ENCODE data around the gene WIPF2.

Gene WIPF2

GRCh38 chr17:40218740-40219593 lies at the start of gene WIPF2:
WIPF2 (plus strand) TSS chr17:40219304; CDS start chr17:40256460, 37,156 bp downstream.
- peak within 1 kb of the TSS; percentile 71 for H3K27ac ChIP-seq
- DNase-seq (ENCODE audit: low read depth, low spot score): peak; percentile 69

DNA sequence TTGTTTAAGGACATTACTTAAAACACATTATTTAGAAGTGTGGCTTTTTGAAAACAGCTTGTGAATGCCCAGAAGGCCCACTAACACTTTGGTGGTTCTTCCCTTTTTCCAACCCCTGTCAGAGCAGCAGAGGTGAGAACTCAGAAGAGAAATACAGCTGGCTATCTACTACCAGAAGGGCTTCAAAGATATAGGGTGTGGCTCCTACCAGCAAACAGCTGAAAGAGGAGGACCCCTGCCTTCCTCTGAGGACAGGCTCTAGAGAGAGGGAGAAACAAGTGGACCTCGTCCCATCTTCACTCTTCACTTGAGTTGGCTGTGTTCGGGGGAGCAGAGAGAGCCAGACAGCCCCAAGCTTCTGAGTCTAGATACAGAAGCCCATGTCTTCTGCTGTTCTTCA lies 48.8 kb upstream of the WIPF2 start:
- H3K27ac ChIP-seq: no peak overlapping the region
- no peak for DNase-seq (ENCODE audit: low read depth, low spot score)

- DNase-seq (ENCODE audit: low read depth, low spot score): no peak
- no peak overlapping the region for H3K27ac ChIP-seq
These were observed 47.4 kb upstream of the WIPF2 start for GRCh38 chr17:40171750-40172149.

DNA sequence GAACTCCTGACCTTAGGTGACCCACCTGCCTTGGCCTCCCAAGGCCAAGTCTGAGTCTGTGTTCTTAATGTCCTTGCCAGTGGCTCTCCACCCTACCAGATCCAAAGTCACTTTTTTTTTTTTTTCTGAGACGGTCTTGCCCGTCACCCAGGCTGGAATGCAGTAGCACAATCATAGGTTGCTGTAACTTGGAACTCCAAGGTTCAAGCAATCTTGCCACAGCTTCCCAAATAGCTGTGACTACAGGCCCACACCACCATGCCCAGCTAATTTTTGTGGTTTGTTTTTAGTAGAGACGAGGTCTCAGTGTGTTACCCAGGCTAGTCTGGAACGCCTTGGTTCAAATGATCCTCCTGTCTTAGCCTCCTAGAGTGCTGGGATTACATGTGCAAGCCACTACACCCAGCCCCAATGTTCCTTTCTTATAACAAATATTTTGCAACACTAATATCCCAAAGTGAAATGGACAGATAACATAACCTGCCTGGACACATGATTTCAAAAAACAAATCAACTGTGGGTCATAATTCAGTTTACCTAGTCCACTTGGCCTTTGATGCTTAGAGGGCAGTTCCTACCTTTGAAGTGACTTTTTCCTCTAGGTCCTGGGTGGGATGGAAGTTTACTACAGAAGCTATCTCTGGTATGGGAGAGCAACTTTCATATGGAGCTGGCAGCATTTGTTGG lies 45.9 kb upstream of the WIPF2 start:
- no peak overlapping the region for H3K27ac ChIP-seq
- no peak for DNase-seq (ENCODE audit: low read depth, low spot score)

DNA sequence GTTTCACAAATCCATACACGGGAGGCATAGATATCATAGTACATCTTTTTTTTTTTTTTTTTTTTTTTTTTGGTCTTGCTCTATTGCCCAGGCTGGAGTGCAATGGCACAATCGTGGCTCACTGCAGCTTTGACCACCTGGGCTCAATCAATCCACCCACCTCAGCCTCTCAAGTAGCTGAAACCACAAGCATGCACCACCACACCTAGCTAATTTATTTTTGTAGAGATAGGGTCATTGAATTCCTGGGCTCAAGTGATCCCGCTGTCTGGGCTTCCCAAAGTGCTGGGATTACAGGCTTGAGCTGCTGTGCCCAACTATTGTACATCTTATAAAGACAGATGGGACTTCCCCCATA lies 45.3 kb upstream of the WIPF2 start:
- no peak for DNase-seq (ENCODE audit: low read depth, low spot score)
- no peak overlapping the region for H3K27ac ChIP-seq

GRCh38 chr17:40174514-40174913 lies 44.6 kb upstream of the WIPF2 start:
- DNase-seq (ENCODE audit: low read depth, low spot score): no peak
- H3K27ac ChIP-seq: no peak overlapping the region

GRCh38 chr17:40175928-40176753 lies 43.0 kb upstream of the WIPF2 start:
- H3K27ac ChIP-seq: peak overlapping the region; percentile 97
- peak; percentile 83 for DNase-seq (ENCODE audit: low read depth, low spot score)

DNA sequence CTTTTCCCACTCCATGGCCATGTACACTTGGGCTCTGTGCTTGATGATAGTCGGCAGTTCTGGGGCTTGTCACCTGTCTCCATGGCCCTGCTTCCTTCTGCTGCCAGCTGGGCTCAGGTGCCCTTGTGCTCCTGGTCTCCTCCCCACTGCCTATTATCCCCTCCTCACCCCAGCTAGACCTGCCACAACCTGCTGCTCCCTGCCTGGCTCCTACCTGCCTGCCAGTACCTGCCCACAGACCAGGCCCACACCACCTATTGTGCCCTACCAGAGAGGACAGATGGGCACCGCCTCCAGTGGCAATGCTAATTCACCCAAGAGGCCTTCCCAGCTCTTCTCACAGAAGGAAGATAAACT lies 42.4 kb upstream of the WIPF2 start:
- H3K27ac ChIP-seq: peak overlapping the region; percentile 97
- peak; percentile 85 for DNase-seq (ENCODE audit: low read depth, low spot score)

- no peak for DNase-seq (ENCODE audit: low read depth, low spot score)
- H3K27ac ChIP-seq: peak within 1 kb of the TSS; percentile 97
These were observed 41.7 kb upstream of the WIPF2 start, which contains the start of gene RAPGEFL1 for GRCh38 chr17:40177275-40177874. RAPGEFL1 (plus strand) TSS chr17:40177470; CDS start chr17:40177862, 392 bp downstream.

GRCh38 chr17:40178021-40178601 lies 41.0 kb upstream of the WIPF2 start:
- peak overlapping the region; percentile 97 for H3K27ac ChIP-seq
- no peak for DNase-seq (ENCODE audit: low read depth, low spot score)

DNA sequence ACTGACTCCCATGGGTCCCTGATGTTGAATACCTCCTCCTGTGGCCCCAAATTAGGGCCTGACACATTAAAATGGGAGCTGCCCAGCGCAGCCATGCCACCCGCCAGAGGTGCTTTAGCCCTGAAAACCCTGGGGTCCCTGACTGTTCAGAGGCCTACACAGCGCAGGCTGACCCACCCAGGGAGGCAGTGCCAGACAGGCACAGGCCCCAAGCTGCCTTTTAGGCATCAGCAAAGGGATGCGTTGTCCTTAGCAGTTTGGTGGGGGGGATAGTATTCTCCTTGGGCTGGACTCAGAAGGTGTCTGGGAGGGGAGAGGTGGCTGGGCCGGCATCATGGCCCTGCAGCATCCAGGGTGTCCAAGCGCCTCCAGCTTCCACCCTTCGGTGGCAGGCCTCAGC lies 40.4 kb upstream of the WIPF2 start:
- H3K27ac ChIP-seq: peak overlapping the region; percentile 97
- DNase-seq (ENCODE audit: low read depth, low spot score): no peak

- DNase-seq (ENCODE audit: low read depth, low spot score): no peak
- peak overlapping the region; percentile 97 for H3K27ac ChIP-seq
These were observed 39.0 kb upstream of the WIPF2 start for GRCh38 chr17:40179923-40180659.

DNA sequence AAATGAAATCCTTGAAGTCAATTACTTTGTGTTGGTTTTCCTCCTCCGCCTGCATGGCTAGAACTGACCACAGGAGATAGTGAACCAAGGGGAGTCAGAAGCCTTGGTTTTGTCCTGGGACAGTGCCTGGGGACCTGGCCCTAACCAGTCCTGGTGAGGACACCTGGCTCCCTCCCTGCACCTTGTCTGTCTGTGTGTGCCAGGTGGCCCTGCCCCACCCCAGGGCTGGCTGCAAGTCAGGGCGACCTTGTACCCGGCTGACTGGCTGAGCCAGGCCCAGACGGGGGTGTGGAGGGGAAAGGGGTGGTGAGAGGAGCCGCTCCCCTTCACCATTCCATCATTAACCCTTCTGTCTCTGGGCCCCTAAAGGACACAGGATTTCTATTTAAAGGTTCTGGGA lies 38.4 kb upstream of the WIPF2 start:
- no peak for DNase-seq (ENCODE audit: low read depth, low spot score)
- H3K27ac ChIP-seq: peak overlapping the region; percentile 97

DNA sequence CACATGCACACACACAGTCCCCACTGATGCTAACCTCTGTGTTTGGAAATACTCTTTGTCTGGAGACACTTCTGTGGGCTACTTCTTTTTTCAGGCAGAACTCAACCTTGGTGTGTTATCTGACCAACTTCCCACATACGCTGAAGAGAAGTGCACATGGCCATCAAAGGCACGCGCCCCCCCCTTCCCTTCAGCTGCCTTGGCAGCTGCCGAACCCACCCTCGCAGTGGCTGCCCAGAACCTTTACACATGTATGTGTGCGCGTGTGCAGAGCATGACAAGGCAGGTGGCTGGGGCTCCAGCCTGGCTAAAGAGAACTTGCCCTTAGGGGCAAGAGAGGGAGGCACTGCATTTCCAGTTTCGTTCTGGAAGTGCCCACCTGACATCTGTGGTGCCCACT lies 37.9 kb upstream of the WIPF2 start:
- H3K27ac ChIP-seq: no peak overlapping the region
- no peak for DNase-seq (ENCODE audit: low read depth, low spot score)

GRCh38 chr17:40182606-40183005 lies 36.5 kb upstream of the WIPF2 start:
- H3K27ac ChIP-seq: no peak overlapping the region

GRCh38 chr17:40187238-40187637 lies 31.9 kb upstream of the WIPF2 start:
- no peak for DNase-seq (ENCODE audit: low read depth, low spot score)
- H3K27ac ChIP-seq: no peak overlapping the region

More at GRCh38 chr17:40182606-40183005, 36.5 kb upstream of the WIPF2 start:
- DNase-seq (ENCODE audit: low read depth, low spot score): no peak

- no peak for DNase-seq (ENCODE audit: low read depth, low spot score)
- no peak overlapping the region for H3K27ac ChIP-seq
These were observed 30.4 kb upstream of the WIPF2 start for GRCh38 chr17:40188694-40189093.

GRCh38 chr17:40190197-40191021 lies 28.7 kb upstream of the WIPF2 start:
- H3K27ac ChIP-seq: no peak overlapping the region
- DNase-seq (ENCODE audit: low read depth, low spot score): no peak

Data from epithelial cell of prostate (primary cell).